Measurements from ENCODE around the gene SYNE3. TPM values are rescaled to one million over a fixed set of nuclear protein-coding genes. Genes with fewer than 3 reads are reported as not detected.

SYNE3 gene
- polyA plus RNA-seq, 1 donor (not counting 4 experiments of a cell fraction or from before 2014, with no cell fraction given), result 1.0 TPM

DNA sequence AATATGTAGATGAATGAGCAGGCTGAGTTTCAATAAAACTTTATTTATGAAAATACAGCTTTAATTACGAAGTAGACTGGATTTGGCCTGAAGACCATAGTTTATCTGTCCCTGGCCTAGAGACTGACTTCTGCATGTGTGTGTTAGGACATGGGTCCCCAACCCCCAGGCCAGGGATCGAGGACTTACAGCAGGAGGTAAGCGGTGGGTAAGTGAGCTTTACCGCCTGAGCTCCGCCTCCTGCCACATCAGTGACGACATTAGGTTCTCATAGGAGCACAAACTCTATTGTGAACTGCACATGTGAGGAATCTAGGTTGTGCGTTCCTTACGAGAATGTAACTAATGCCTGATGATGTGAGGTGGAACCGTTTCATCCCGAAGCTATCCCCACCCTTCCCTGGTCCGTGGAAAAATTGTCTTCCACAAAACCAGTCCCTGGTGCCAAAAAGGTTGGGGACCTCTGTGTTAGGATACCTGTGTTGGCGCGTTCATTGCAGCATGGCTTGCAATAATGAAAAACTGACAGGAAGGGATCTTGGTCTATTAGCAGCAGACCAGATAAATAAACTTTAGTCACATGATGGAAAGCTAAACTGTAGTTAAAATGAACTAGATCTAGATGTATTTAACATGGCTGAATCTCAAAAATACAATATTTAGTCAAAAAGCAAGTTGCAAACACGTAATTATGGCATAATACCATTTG, 22.5 kb upstream of the SYNE3 start:
- H4K20me1 ChIP-seq (ENCODE audit: control insufficient read depth, extremely low read depth, insufficient read depth, low read length), result no peaks in the 10 kb centered on the region
- H3K4me3 ChIP-seq (ENCODE audit: control insufficient read depth in 2 of 3, extremely low read depth in 1 of 3, insufficient read depth in 2 of 3, low read depth in 1 of 3, low read length in 3 of 3), result no peak overlapping the region
- no peaks in the 10 kb centered on the region for H3K27me3 ChIP-seq (ENCODE audit: control insufficient read depth, extremely low read depth, insufficient read depth, low read length)
- H3K4me1 ChIP-seq (ENCODE audit: control insufficient read depth, extremely low read depth, insufficient read depth, low read length), result peaks cover 8% of the 10 kb centered on the region
- no peaks in the 10 kb centered on the region for H3K9me3 ChIP-seq (ENCODE audit: control insufficient read depth, low read depth, low read length)
- FAIRE-seq (no peak), DNase-seq (ENCODE audit: low read depth, low spot score) (no peak)
- no peak overlapping the region for H3K4me2 ChIP-seq (ENCODE audit: control insufficient read depth, extremely low read depth, insufficient read depth, low read depth, low read length)
- H2AFZ ChIP-seq (ENCODE audit: control insufficient read depth, low read length), result no peak overlapping the region
- H3K36me3 ChIP-seq (ENCODE audit: control insufficient read depth in 2 of 2, extremely low read depth in 1 of 2, insufficient read depth in 2 of 2, low read length in 2 of 2), result no peaks in the 10 kb centered on the region
- TF ChIP-seq EZH2 (IDR thresholded peaks at IDR 0.05; ENCODE audit: low read length), result no peak
- TF ChIP-seq, protein P1, sequence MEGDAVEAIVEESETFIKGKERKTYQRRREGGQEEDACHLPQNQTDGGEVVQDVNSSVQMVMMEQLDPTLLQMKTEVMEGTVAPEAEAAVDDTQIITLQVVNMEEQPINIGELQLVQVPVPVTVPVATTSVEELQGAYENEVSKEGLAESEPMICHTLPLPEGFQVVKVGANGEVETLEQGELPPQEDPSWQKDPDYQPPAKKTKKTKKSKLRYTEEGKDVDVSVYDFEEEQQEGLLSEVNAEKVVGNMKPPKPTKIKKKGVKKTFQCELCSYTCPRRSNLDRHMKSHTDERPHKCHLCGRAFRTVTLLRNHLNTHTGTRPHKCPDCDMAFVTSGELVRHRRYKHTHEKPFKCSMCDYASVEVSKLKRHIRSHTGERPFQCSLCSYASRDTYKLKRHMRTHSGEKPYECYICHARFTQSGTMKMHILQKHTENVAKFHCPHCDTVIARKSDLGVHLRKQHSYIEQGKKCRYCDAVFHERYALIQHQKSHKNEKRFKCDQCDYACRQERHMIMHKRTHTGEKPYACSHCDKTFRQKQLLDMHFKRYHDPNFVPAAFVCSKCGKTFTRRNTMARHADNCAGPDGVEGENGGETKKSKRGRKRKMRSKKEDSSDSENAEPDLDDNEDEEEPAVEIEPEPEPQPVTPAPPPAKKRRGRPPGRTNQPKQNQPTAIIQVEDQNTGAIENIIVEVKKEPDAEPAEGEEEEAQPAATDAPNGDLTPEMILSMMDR (optimal IDR thresholded peaks at IDR 0.05 in 1 of 3, IDR thresholded peaks at IDR 0.05 in 1 of 3, conservative IDR thresholded peaks at IDR 0.05 in 1 of 3; ENCODE audit: extremely low read depth in 1 of 3, insufficient read depth in 2 of 3, low read length in 3 of 3), result no peak
- H3K79me2 ChIP-seq (ENCODE audit: control insufficient read depth, insufficient read depth, low read length), result peaks cover 76% of the 10 kb centered on the region
- no peak overlapping the region for H3K9ac ChIP-seq (ENCODE audit: control insufficient read depth, extremely low read depth, insufficient read depth, low read length)
- dilution Hi-C loops (cut with MboI; ENCODE audit: extremely low pct_ligation_motif_present, low sequenced_read_pairs), result no loop called here
- no peak overlapping the region for H3K27ac ChIP-seq (ENCODE audit: control insufficient read depth, insufficient read depth, low read length)
- H3K9me1 ChIP-seq (ENCODE audit: control insufficient read depth, extremely low read depth, insufficient read depth, low read length), result no peaks in the 10 kb centered on the region

DNA sequence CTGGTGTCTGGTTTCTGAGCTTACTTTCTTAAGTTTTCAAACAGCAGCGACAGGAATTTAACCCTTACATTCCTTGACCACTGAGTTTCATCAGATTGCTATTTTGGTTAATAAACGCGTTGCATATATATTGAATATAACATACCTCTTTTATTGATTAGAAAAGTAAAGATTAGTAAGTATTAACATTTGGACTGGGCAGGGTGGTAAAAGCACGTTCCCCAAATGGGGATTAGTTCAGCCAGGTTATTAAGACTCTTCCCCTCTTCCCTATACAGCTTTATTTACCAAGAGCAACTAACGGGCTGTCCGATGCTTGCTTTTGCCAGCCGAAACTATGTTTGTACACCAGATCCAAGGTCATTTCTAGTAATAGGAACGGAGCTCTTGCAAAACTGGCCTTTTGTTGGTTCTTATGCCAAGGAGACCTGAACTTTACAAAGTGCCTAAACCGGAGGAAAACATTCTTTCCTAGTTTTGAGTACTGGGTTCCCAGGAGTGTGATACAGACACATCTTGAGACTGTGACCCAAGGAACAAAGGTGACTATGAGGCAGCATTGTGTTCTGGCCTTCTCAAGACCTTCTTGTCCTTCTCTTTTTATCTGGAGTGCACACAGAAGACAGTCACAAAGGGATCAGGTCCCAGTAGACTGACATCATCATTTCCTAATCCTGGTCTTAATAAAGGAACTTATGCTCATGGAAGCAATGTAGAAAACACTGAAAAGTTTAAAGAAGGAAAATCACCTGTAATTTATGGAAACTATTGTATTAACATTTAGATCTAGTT, 21.0 kb upstream of the SYNE3 start:
- no peak overlapping the region for H2AFZ ChIP-seq (ENCODE audit: control insufficient read depth, low read length)
- no peaks in the 10 kb centered on the region for H4K20me1 ChIP-seq (ENCODE audit: control insufficient read depth, extremely low read depth, insufficient read depth, low read length)
- no peak overlapping the region for H3K4me2 ChIP-seq (ENCODE audit: control insufficient read depth, extremely low read depth, insufficient read depth, low read depth, low read length)
- FAIRE-seq (no peak), DNase-seq (ENCODE audit: low read depth, low spot score) (no peak)
- no peak for TF ChIP-seq EZH2 (IDR thresholded peaks at IDR 0.05; ENCODE audit: low read length)
- TF ChIP-seq, protein P1 (optimal IDR thresholded peaks at IDR 0.05 in 1 of 3, IDR thresholded peaks at IDR 0.05 in 1 of 3, conservative IDR thresholded peaks at IDR 0.05 in 1 of 3; ENCODE audit: extremely low read depth in 1 of 3, insufficient read depth in 2 of 3, low read length in 3 of 3), result no peak
- H3K4me3 ChIP-seq (ENCODE audit: control insufficient read depth in 2 of 3, extremely low read depth in 1 of 3, insufficient read depth in 2 of 3, low read depth in 1 of 3, low read length in 3 of 3), result no peak overlapping the region
- no peaks in the 10 kb centered on the region for H3K27me3 ChIP-seq (ENCODE audit: control insufficient read depth, extremely low read depth, insufficient read depth, low read length)
- no peaks in the 10 kb centered on the region for H3K36me3 ChIP-seq (ENCODE audit: control insufficient read depth in 2 of 2, extremely low read depth in 1 of 2, insufficient read depth in 2 of 2, low read length in 2 of 2)
- H3K9me1 ChIP-seq (ENCODE audit: control insufficient read depth, extremely low read depth, insufficient read depth, low read length), result no peaks in the 10 kb centered on the region
- H3K79me2 ChIP-seq (ENCODE audit: control insufficient read depth, insufficient read depth, low read length), result peaks cover 84% of the 10 kb centered on the region
- dilution Hi-C loops (cut with MboI; ENCODE audit: extremely low pct_ligation_motif_present, low sequenced_read_pairs), result no loop called here
- H3K9ac ChIP-seq (ENCODE audit: control insufficient read depth, extremely low read depth, insufficient read depth, low read length), result no peak overlapping the region
- peaks cover 20% of the 10 kb centered on the region for H3K4me1 ChIP-seq (ENCODE audit: control insufficient read depth, extremely low read depth, insufficient read depth, low read length)
- H3K9me3 ChIP-seq (ENCODE audit: control insufficient read depth, low read depth, low read length), result no peaks in the 10 kb centered on the region
- H3K27ac ChIP-seq (ENCODE audit: control insufficient read depth, insufficient read depth, low read length), result no peak overlapping the region
